Panc1 (cell line): ENCODE measurements around the gene EFNB1.

Experiments
- POLR2AphosphoS5 ChIP-seq: IDR thresholded peaks from 2 replicates; pipeline ENCODE4 v1.6.1; 2012; ENCODE audit warnings: mild to moderate bottlenecking, low read depth, low read length, moderate library complexity
- REST ChIP-seq, 2 experiments: IDR thresholded peaks; 2 replicates each; pipeline ENCODE4 v1.6.1; 2011 to 2012; ENCODE audit warnings: low read depth in 2 of 2, control low read depth in 1 of 2, low read length in 1 of 2, mild to moderate bottlenecking in 1 of 2, moderate library complexity in 1 of 2; ENCODE audit not compliant: insufficient read depth in 1 of 2
- TF ChIP-seq, protein P1 (sequence below): fragments of 450-650 bp; IDR thresholded peaks from 2 replicates; pipeline ENCODE4 v1.5.1; 2017; ENCODE audit warnings: mild to moderate bottlenecking

- TF ChIP-seq, protein P1, sequence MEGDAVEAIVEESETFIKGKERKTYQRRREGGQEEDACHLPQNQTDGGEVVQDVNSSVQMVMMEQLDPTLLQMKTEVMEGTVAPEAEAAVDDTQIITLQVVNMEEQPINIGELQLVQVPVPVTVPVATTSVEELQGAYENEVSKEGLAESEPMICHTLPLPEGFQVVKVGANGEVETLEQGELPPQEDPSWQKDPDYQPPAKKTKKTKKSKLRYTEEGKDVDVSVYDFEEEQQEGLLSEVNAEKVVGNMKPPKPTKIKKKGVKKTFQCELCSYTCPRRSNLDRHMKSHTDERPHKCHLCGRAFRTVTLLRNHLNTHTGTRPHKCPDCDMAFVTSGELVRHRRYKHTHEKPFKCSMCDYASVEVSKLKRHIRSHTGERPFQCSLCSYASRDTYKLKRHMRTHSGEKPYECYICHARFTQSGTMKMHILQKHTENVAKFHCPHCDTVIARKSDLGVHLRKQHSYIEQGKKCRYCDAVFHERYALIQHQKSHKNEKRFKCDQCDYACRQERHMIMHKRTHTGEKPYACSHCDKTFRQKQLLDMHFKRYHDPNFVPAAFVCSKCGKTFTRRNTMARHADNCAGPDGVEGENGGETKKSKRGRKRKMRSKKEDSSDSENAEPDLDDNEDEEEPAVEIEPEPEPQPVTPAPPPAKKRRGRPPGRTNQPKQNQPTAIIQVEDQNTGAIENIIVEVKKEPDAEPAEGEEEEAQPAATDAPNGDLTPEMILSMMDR, result no peak
- TF ChIP-seq POLR2AphosphoS5 (no peak), REST (IDR thresholded peaks at IDR 0.05; ENCODE audit: insufficient read depth in 1 of 2, low read depth in 2 of 2, low read length in 1 of 2) (no peak)
Measured at GRCh38 chrX:68829582-68830418, 979 bp downstream of the EFNB1 start.
